PC-3 (cell line): ENCODE data around the gene BPIFB1. TPM values are rescaled to one million over a fixed set of nuclear protein-coding genes. Genes with fewer than 3 reads are reported as not detected.

Experiments used
- ATAC-seq: fragments of 200-7000 bp; cut with Tn5 transposase; 2 replicates; pipeline ENCODE4 v1.9.1; 2020; ENCODE audit warnings: mild to moderate bottlenecking, moderate library complexity
- BruUV-seq: library from RNA; stranded (reverse); fragments of 400-500 nt; replicated peaks from 2 replicates; lab custom pipeline; 2021; lab: Mats Ljungman, UMichigan
- CTCF ChIA-PET: fragments of 300-600 bp; sonication (Branson Sonifier 250); formaldehyde crosslinking; loops from one replicate; lab custom pipeline; 2022; ENCODE audit warnings: antibody characterized with exemption; lab: Charles Lee
- POLR2A ChIA-PET: fragments of 300-600 bp; sonication (Branson Sonifier 250); formaldehyde crosslinking; loops from one replicate; lab custom pipeline; 2022; ENCODE audit warnings: antibody characterized with exemption; ENCODE audit not compliant: unreplicated experiment; lab: Charles Lee
- DNase-seq: peaks from one replicate; pipeline ENCODE4 v3.0.0-alpha.2; 2015
- H2AFZ ChIP-seq: fragments of 300-600 bp; sonication (generic); 2 replicates; pipeline ENCODE4 v1.6.0; 2016; ENCODE audit warnings: antibody characterized with exemption, low read length
- H3F3A ChIP-seq: fragments of 300-600 bp; sonication (generic); one replicate; pipeline ENCODE4 v1.6.0; 2017; ENCODE audit warnings: antibody characterized with exemption, low read length, control low read depth, mild to moderate bottlenecking; ENCODE audit not compliant: unreplicated experiment
- H3K27ac ChIP-seq: fragments of 300-600 bp; sonication (generic); 2 replicates; pipeline ENCODE4 v1.5.1; 2016; ENCODE audit warnings: mild to moderate bottlenecking, low read length
- H3K27me3 ChIP-seq: fragments of 300-600 bp; sonication (generic); 2 replicates; pipeline ENCODE4 v1.6.1; 2016; ENCODE audit warnings: low read length, mixed read lengths
- H3K36me3 ChIP-seq: fragments of 300-600 bp; sonication (generic); 2 replicates; pipeline ENCODE4 v1.6.1; 2016; ENCODE audit warnings: low read depth, mixed run types, low read length, mixed read lengths
- H3K4me1 ChIP-seq: fragments of 300-600 bp; sonication (generic); 2 replicates; pipeline ENCODE4 v1.5.1; 2016; ENCODE audit warnings: low read length; ENCODE audit not compliant: insufficient read depth
- H3K4me2 ChIP-seq: fragments of 300-600 bp; sonication (generic); 2 replicates; pipeline ENCODE4 v1.6.0; 2016; ENCODE audit warnings: low read length
- H3K4me3 ChIP-seq: fragments of 300-600 bp; sonication (generic); 2 replicates; pipeline ENCODE4 v1.5.1; 2016; ENCODE audit warnings: mild to moderate bottlenecking, low read length, mixed read lengths
- H3K79me2 ChIP-seq: fragments of 300-600 bp; sonication (generic); 2 replicates; pipeline ENCODE4 v1.6.1; 2017; ENCODE audit warnings: low read length, mixed read lengths
- H3K9ac ChIP-seq: fragments of 300-600 bp; sonication (generic); 2 replicates; pipeline ENCODE4 v1.6.0; 2016; ENCODE audit warnings: mild to moderate bottlenecking, low read length
- H3K9me2 ChIP-seq: fragments of 300-600 bp; sonication (generic); replicated peaks from 2 replicates; pipeline ENCODE4 v1.6.1; 2016; ENCODE audit warnings: mixed run types, low read length, mixed read lengths
- H3K9me3 ChIP-seq: fragments of 300-600 bp; sonication (generic); 2 replicates; pipeline ENCODE4 v1.6.1; 2016; ENCODE audit warnings: low read length, mixed read lengths
- H4K20me1 ChIP-seq: fragments of 300-600 bp; sonication (generic); 2 replicates; pipeline ENCODE4 v1.6.1; 2016; ENCODE audit warnings: low read length, mixed read lengths
- CTCF ChIP-seq: fragments of 300-600 bp; sonication (generic); conservative IDR thresholded peaks from 2 replicates; pipeline ENCODE4 v1.5.1; 2017; ENCODE audit warnings: antibody characterized with exemption, low read depth, mild to moderate bottlenecking, low read length
- EZH2 ChIP-seq: fragments of 300-600 bp; sonication (generic); IDR thresholded peaks from one replicate; pipeline ENCODE4 v1.6.1; 2017; ENCODE audit warnings: antibody characterized with exemption, mild to moderate bottlenecking, low read length; ENCODE audit not compliant: unreplicated experiment
- EZH2phosphoT487 ChIP-seq: fragments of 300-600 bp; sonication (generic); IDR thresholded peaks from 2 replicates; pipeline ENCODE4 v1.6.1; 2018; ENCODE audit warnings: mild to moderate bottlenecking, antibody characterized with exemption, low read length, borderline replicate concordance
- intact Hi-C: fragments of 100-400 bp; cut with micrococcal nuclease; formaldehyde crosslinking; loops from 2 replicates; pipeline ENCODE4 v1.9.0; 2023
- total RNA-seq: library from RNA; depleted of rRNA; stranded (reverse); fragments of >200 nt; gene quantifications from 2 replicates; pipeline ENCODE4 v1.2.3, GENCODE V29; 2014

The BPIFB1 gene
- total RNA-seq, 1 experiment from 2014 or later, result not detected

GRCh38 chr20:33290852-33291251, 7.8 kb downstream of the BPIFB1 start:
- Histone ChIP-seq H3K4me1 (no peaks in the 10 kb centered on the region), H3K4me3 (no peak overlapping the region), H3K9me2 (no peaks in the 10 kb centered on the region), H3K9me3 (no peaks in the 10 kb centered on the region), H3K4me2 (no peak overlapping the region), H3K36me3 (no peaks in the 10 kb centered on the region), H2AFZ (no peak overlapping the region), H3F3A (no peaks in the 10 kb centered on the region), H3K79me2 (no peaks in the 10 kb centered on the region), H3K9ac (no peak overlapping the region), H4K20me1 (no peaks in the 10 kb centered on the region), H3K27me3 (peaks cover 43% of the 10 kb centered on the region), H3K27ac (no peak overlapping the region)
- TF ChIP-seq EZH2phosphoT487 (no peak), CTCF (no peak), EZH2 (no peak)
- POLR2A ChIA-PET, result no interaction called here
- intact Hi-C loops, result loop anchor here (5.0 kb wide), 1 partner anchor 389 kb away; no protein-coding TSS in a partner anchor
- CTCF ChIA-PET, result no interaction called here
- no TSS peak for BruUV-seq
- no peak for ATAC-seq
- DNase-seq, result no peak

- intact Hi-C loops, result loop anchor here (5.0 kb wide), 1 partner anchor 389 kb away; no protein-coding TSS in a partner anchor
- TF ChIP-seq EZH2phosphoT487, result no peak
- no peak for TF ChIP-seq EZH2
- no peak for TF ChIP-seq CTCF
These were observed 8.4 kb downstream of the BPIFB1 start for GRCh38 chr20:33291416-33291815.

GRCh38 chr20:33291830-33292355, 8.9 kb downstream of the BPIFB1 start:
- H4K20me1 ChIP-seq, result no peaks in the 10 kb centered on the region
- no peak overlapping the region for H3K4me3 ChIP-seq
- intact Hi-C loops, result loop anchor here (5.0 kb wide), 1 partner anchor 390 kb away; no protein-coding TSS in a partner anchor
- no peak overlapping the region for H3K4me2 ChIP-seq
- no TSS peak for BruUV-seq
- H3K27ac ChIP-seq, result no peak overlapping the region
- H3K4me1 ChIP-seq, result no peaks in the 10 kb centered on the region
- no peak overlapping the region for H3K9ac ChIP-seq
- no peaks in the 10 kb centered on the region for H3K79me2 ChIP-seq
- TF ChIP-seq EZH2phosphoT487 (no peak), CTCF (peak; percentile 98)
- H3K9me3 ChIP-seq, result no peaks in the 10 kb centered on the region
- DNase-seq, result peak; percentile 61
- ChIA-PET CTCF (interaction anchor here (0.6 to 1.4 kb wide), 2 partner anchors 27 to 29 kb away, joined by 3 to 4 read pairs; no protein-coding TSS in a partner anchor), POLR2A (no interaction called here)
- peaks cover 40% of the 10 kb centered on the region for H3K27me3 ChIP-seq
- no peaks in the 10 kb centered on the region for H3K9me2 ChIP-seq
- H3K36me3 ChIP-seq, result no peaks in the 10 kb centered on the region
- no peaks in the 10 kb centered on the region for H3F3A ChIP-seq
- no peak overlapping the region for H2AFZ ChIP-seq
- peak; percentile 18; the same call in 1 of the 2 replicates for ATAC-seq

More at GRCh38 chr20:33291416-33291815, 8.4 kb downstream of the BPIFB1 start:
- ATAC-seq (no peak), DNase-seq (no peak)
- H4K20me1 ChIP-seq, result no peaks in the 10 kb centered on the region
- H3K9me3 ChIP-seq, result no peaks in the 10 kb centered on the region
- no peaks in the 10 kb centered on the region for H3K4me1 ChIP-seq
- H3K9me2 ChIP-seq, result no peaks in the 10 kb centered on the region
- H3K36me3 ChIP-seq, result no peaks in the 10 kb centered on the region
- CTCF ChIA-PET, result interaction anchor here (1.4 kb wide), 1 partner anchor 29 kb away, joined by 3 read pairs; no protein-coding TSS in a partner anchor
- no TSS peak for BruUV-seq
- no peak overlapping the region for H3K9ac ChIP-seq
- H2AFZ ChIP-seq, result no peak overlapping the region
- no peak overlapping the region for H3K4me3 ChIP-seq
- no peaks in the 10 kb centered on the region for H3F3A ChIP-seq
- no peak overlapping the region for H3K27ac ChIP-seq
- H3K79me2 ChIP-seq, result no peaks in the 10 kb centered on the region
- POLR2A ChIA-PET, result no interaction called here
- peaks cover 43% of the 10 kb centered on the region for H3K27me3 ChIP-seq
- H3K4me2 ChIP-seq, result no peak overlapping the region
